Measurements from ENCODE around the gene CCDC33.

CCDC33 gene

GRCh38 chr15:74208901-74209559 is 27.1 kb upstream of the CCDC33 start:
- DNase-seq (ENCODE audit: low read depth in 2 of 2): no peak

DNA sequence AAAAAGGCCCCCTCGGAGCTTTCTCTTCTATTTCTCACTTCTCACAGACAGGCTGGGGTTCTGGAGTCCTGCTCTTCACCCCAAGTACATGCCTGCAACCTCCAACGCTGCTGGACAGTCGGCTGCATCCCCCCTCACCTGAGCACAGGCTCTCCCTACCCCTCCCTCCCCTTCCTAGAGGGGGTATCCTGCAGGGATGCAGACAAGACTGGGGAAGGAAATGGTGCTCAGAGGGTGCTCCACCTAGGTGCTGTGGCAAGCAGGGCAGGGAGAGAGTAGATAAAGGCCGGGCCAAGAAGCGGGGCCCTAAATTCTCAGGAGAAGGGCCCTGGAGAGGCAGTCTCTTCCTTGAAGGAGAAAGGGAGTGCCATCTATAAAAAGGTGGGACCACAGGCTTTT is 26.6 kb upstream of the CCDC33 start:
- DNase-seq (ENCODE audit: low read depth in 2 of 2): no peak

GRCh38 chr15:74209997-74210671 is 26.0 kb upstream of the CCDC33 start:
- DNase-seq (ENCODE audit: low read depth in 2 of 2): no peak

DNA sequence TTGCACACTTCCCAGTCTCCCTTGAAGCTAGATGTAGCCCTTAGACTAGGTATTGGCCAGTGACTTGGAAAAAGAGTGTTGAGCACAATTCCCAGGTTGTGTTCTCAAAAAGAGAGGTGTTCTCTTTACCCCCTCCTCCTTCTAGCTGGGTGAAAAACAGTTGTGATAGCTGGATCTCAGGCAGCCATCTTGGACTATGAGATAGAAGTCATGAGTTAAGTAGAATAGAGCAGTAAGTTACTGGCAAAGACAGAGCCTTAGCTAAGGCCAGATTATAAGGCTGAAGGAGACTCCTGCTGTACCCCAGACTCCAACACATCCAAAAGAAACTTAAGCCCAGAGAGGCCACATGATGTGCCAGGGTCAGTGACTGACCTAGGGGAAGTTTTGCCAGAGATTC is 25.4 kb upstream of the CCDC33 start:
- no peak for DNase-seq (ENCODE audit: low read depth in 2 of 2)

DNA sequence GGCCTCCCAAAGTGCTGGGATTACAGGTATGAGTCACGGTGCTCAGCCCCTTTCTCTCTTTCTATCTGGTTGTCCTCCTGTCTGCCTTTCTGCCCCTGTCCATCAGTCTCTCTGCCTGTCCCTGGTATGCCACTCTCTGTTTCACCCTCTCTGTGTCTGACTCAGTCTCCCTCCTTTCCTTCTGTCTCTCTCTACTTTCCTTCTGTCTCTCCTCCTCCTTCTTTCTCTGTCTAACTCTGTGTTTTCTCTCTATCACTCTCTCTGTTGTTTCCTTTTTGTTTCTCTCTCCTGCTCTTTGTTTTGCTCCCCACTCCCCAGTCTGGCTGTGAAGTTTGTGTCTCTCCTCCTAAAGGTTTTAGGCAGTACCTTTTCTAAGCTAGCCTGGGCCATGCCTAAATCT is 24.5 kb upstream of the CCDC33 start:
- DNase-seq (ENCODE audit: low read depth in 2 of 2): no peak

DNA sequence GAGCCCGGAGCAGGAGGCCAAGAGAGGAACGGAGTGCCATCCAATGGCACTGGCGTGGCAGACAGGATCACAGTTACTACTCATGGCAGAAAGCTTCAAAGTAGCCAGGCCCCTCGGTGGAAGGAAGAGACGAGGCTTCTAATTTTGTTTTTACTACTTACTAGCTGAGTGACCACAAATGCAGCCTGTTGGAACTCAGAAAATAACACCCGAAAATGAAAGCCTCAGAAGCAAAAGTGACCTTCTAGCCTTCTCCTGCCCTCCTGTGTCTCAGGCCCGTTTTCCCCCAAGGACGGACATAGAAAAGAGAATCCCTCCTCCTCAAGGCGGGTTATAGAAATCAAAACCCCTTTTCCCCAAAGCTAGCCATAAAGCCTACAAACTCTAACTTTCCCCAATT is 23.6 kb upstream of the CCDC33 start:
- no peak for DNase-seq (ENCODE audit: low read depth in 2 of 2)

DNA sequence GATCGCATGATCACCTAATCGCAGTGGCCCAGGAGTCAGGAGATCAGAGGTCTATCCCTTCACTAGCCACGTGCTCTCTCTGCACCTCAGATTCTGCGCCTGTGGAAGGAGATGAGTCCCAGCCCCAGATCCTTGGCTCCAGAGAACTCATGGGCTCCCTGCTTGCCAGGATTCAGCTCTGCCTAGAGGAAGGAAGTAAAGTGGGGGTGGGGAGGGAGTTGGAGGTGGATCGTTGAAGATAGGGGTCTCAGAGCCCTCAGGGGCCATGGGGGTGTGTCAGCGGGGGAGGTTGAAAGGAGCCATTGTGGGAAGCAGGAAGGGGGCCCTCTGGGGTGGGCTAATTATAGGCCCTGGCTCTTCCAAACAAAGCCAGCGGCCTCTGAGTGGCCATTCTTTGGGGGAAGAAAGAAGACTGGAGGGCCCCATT is 22.3 kb upstream of the CCDC33 start:
- no peak for DNase-seq (ENCODE audit: low read depth in 2 of 2)

GRCh38 chr15:74214324-74215021 is 21.7 kb upstream of the CCDC33 start:
- no peak for DNase-seq (ENCODE audit: low read depth in 2 of 2)

- no peak for DNase-seq (ENCODE audit: low read depth in 2 of 2)
These were observed 20.2 kb upstream of the CCDC33 start for GRCh38 chr15:74215958-74216357.

GRCh38 chr15:74216949-74217348 is 19.2 kb upstream of the CCDC33 start:
- DNase-seq (ENCODE audit: low read depth in 2 of 2): no peak

GRCh38 chr15:74217907-74218885 is 17.9 kb upstream of the CCDC33 start:
- DNase-seq (ENCODE audit: low read depth in 2 of 2): no peak

GRCh38 chr15:74220475-74221248 is 15.5 kb upstream of the CCDC33 start:
- DNase-seq (ENCODE audit: low read depth in 2 of 2): no peak

GRCh38 chr15:74221399-74222239 is 14.5 kb upstream of the CCDC33 start:
- DNase-seq (ENCODE audit: low read depth in 2 of 2): no peak

GRCh38 chr15:74222240-74223119 is 13.6 kb upstream of the CCDC33 start:
- DNase-seq (ENCODE audit: low read depth in 2 of 2): no peak

- DNase-seq (ENCODE audit: low read depth in 2 of 2): no peak
These were observed 10.2 kb upstream of the CCDC33 start for GRCh38 chr15:74225928-74226327.

- DNase-seq (ENCODE audit: low read depth in 2 of 2): no peak
These were observed 9.2 kb upstream of the CCDC33 start for GRCh38 chr15:74226761-74227540.

DNA sequence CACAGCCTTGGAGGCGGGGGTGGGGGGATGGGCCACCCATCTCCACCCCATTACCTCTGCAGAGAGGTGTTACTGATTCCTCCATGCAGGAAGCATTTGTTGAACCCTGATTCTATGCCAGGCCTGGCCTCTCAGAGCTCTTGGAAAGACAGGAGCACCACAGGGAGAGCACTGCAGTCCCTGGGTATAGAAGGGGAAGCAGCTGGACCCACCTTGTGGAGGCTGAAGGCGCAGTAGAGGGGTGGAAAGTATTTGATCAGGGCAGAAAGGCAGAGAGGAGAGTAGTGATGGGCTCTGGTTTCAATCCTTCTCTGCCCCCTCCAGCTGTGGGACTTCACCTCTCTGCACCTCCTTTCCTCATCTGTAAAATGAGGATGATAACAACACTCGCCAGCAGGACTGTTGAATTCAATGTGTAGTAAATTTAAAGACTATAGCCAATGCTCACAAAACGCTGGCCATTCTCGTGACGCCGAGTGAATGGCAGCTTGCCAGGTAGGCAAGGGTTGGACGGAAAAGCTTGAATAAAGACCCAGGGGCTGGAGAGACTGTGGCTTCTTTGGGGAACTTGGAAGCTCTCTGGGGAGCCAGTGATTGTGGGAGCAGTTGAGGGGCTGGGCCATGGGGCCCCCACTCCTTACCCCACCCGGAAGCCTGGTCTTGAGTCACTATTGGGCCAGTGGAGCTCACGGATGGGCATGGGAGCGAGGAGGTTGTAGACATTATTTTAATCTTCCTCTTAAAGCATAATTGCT is 8.0 kb upstream of the CCDC33 start:
- DNase-seq (ENCODE audit: low read depth in 2 of 2): no peak

DNA sequence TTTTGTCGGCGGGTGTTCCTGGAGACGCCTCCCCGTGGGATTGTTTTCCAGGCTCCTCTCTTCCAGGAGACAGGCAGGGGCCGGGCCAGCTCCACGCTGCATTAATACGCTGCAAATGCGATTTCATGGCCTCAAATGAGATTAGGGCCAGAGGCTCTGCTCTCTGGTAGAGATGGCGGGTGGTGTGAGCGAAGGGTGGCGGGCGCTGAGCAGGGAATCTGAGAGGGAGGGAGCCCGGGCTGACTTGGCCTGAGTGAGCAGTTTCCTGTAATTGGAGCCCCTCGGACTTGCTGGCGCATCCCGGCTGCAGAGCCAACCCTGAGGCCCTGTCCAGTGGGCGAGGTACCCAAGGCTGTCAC is 7.4 kb upstream of the CCDC33 start:
- DNase-seq (ENCODE audit: low read depth in 2 of 2): no peak
